NCI-H2196 treated with DMSO at 0.1 percent for 48 hours (cell line): ENCODE data around the gene SPDYE2.
"Not testable (repeated sequence)": the region's sequence is repeated elsewhere in the genome, so short reads cannot be mapped to it uniquely, and the experiment has no call there.

Experiments used
- DNase-seq: peaks from one replicate; lab custom pipeline; 2025; ENCODE audit not compliant: unreplicated experiment; lab: John Stamatoyannopoulos, UW

The SPDYE2 gene

GRCh38 chr7:102550808-102551422 is at the start of gene SPDYE2:
SPDYE2 (plus strand) TSS chr7:102551226; CDS start chr7:102553256, 2,030 bp downstream.
- DNase-seq: not testable (repeated sequence)

GRCh38 chr7:102503141-102503540 is 47.9 kb upstream of the SPDYE2 start:
- DNase-seq: not testable (repeated sequence)

- DNase-seq: not testable (repeated sequence)
Measured at GRCh38 chr7:102505298-102506185, 45.5 kb upstream of the SPDYE2 start.

GRCh38 chr7:102507410-102508088 is 43.5 kb upstream of the SPDYE2 start:
- not testable (repeated sequence) for DNase-seq

- not testable (repeated sequence) for DNase-seq
Measured at GRCh38 chr7:102510575-102510974, 40.5 kb upstream of the SPDYE2 start.

GRCh38 chr7:102511860-102512522 is 39.0 kb upstream of the SPDYE2 start:
- not testable (repeated sequence) for DNase-seq

GRCh38 chr7:102512642-102513221 is 38.3 kb upstream of the SPDYE2 start:
- DNase-seq: not testable (repeated sequence)

GRCh38 chr7:102514881-102515721 is 35.9 kb upstream of the SPDYE2 start:
- DNase-seq: not testable (repeated sequence)

GRCh38 chr7:102515889-102516288 is 35.1 kb upstream of the SPDYE2 start:
- not testable (repeated sequence) for DNase-seq

GRCh38 chr7:102516951-102517350 is 34.1 kb upstream of the SPDYE2 start:
- DNase-seq: not testable (repeated sequence)

- DNase-seq: not testable (repeated sequence)
Measured at GRCh38 chr7:102517550-102518147, 33.4 kb upstream of the SPDYE2 start, which contains the start of gene RASA4B. RASA4B (minus strand) TSS chr7:102517777; CDS start chr7:102517710, 67 bp downstream.

GRCh38 chr7:102520797-102521196 is 30.2 kb upstream of the SPDYE2 start:
- not testable (repeated sequence) for DNase-seq

- not testable (repeated sequence) for DNase-seq
Measured at GRCh38 chr7:102524803-102525202, 26.2 kb upstream of the SPDYE2 start.

- not testable (repeated sequence) for DNase-seq
Measured at GRCh38 chr7:102527182-102527581, 23.8 kb upstream of the SPDYE2 start.

- not testable (repeated sequence) for DNase-seq
Measured at GRCh38 chr7:102527822-102528793, 22.9 kb upstream of the SPDYE2 start.

GRCh38 chr7:102531583-102531982 is 19.4 kb upstream of the SPDYE2 start:
- not testable (repeated sequence) for DNase-seq

GRCh38 chr7:102532127-102532526 is 18.9 kb upstream of the SPDYE2 start:
- DNase-seq: not testable (repeated sequence)
